ENCODE results near the gene ACADVL.

The ACADVL gene

GRCh38 chr17:7191571-7192270 is 28.0 kb upstream of the ACADVL start:
- no peak overlapping the region for H3K4me3 ChIP-seq (ENCODE audit: low read depth, low read length)
- no peak for DNase-seq (ENCODE audit: low read depth, low spot score)
- TF ChIP-seq CTCF (IDR thresholded peaks at IDR 0.05; ENCODE audit: low read depth, low read length): no peak
- in situ Hi-C loops (cut with HindIII; ENCODE audit: low sequenced_read_pairs): no loop called here

GRCh38 chr17:7192271-7192937 is 27.3 kb upstream of the ACADVL start:
- no peak for DNase-seq (ENCODE audit: low read depth, low spot score)
- in situ Hi-C loops (cut with HindIII; ENCODE audit: low sequenced_read_pairs): no loop called here
- no peak overlapping the region for H3K4me3 ChIP-seq (ENCODE audit: low read depth, low read length)

GRCh38 chr17:7195971-7196370 is 23.8 kb upstream of the ACADVL start:
- in situ Hi-C loops (cut with HindIII; ENCODE audit: low sequenced_read_pairs): no loop called here
- H3K4me3 ChIP-seq (ENCODE audit: low read depth, low read length): no peak overlapping the region
- no peak for TF ChIP-seq CTCF (IDR thresholded peaks at IDR 0.05; ENCODE audit: low read depth, low read length)
- no peak for DNase-seq (ENCODE audit: low read depth, low spot score)

More at GRCh38 chr17:7192271-7192937, 27.3 kb upstream of the ACADVL start:
- TF ChIP-seq CTCF (IDR thresholded peaks at IDR 0.05; ENCODE audit: low read depth, low read length): no peak

GRCh38 chr17:7196651-7197401 is 22.9 kb upstream of the ACADVL start:
- in situ Hi-C loops (cut with HindIII; ENCODE audit: low sequenced_read_pairs): no loop called here
- DNase-seq (ENCODE audit: low read depth, low spot score): no peak
- no peak overlapping the region for H3K4me3 ChIP-seq (ENCODE audit: low read depth, low read length)
- no peak for TF ChIP-seq CTCF (IDR thresholded peaks at IDR 0.05; ENCODE audit: low read depth, low read length)

GRCh38 chr17:7203391-7203790 is 16.3 kb upstream of the ACADVL start:
- no peak for DNase-seq (ENCODE audit: low read depth, low spot score)
- no peak for TF ChIP-seq CTCF (IDR thresholded peaks at IDR 0.05; ENCODE audit: low read depth, low read length)
- in situ Hi-C loops (cut with HindIII; ENCODE audit: low sequenced_read_pairs): no loop called here
- H3K4me3 ChIP-seq (ENCODE audit: low read depth, low read length): no peak overlapping the region

- H3K4me3 ChIP-seq (ENCODE audit: low read depth, low read length): peak overlapping the region; percentile 36
- in situ Hi-C loops (cut with HindIII; ENCODE audit: low sequenced_read_pairs): no loop called here
- TF ChIP-seq CTCF (IDR thresholded peaks at IDR 0.05; ENCODE audit: low read depth, low read length): no peak
- DNase-seq (ENCODE audit: low read depth, low spot score): no peak
Measured at GRCh38 chr17:7204336-7204735, 15.4 kb upstream of the ACADVL start.

Data from astrocyte of the spinal cord (primary cell).